Left ventricle myocardium superior (tissue), 1 donor: ENCODE measurements around the gene PRDM12. TPM values are rescaled to one million over a fixed set of nuclear protein-coding genes. Genes with fewer than 3 reads are reported as not detected.

Experiments
- ATAC-seq: fragments of 200-7000 bp; cut with Tn5 transposase; one replicate; pipeline ENCODE4 v1.9.1; 2020; ENCODE audit warnings: mild to moderate bottlenecking, moderate library complexity
- DNase-seq: peaks from one replicate; pipeline ENCODE4 v3.0.0-alpha.2; 2020
- intact Hi-C: fragments of 100-400 bp; cut with micrococcal nuclease; formaldehyde crosslinking; loops from one replicate; pipeline ENCODE4 v1.11.0; 2022
- long read RNA-seq: library from polyadenylated mRNA; unstranded; transcript quantifications from one replicate; pipeline ENCODE4 v2.0.0, GENCODE V29; 2021
- total RNA-seq: library from RNA; stranded (reverse); fragmentation: NEBNext Ultra II Directional; extraction: Animal tissue kit (Norgen Biotek cat#: 25700); gene quantifications from one replicate; pipeline ENCODE4 v1.2.1, GENCODE V29; 2021
- donor health status: DM: no; HTN: yes; CAD: no; lungs with severe emphysema.

Gene PRDM12
- not detected for total RNA-seq
- long read RNA-seq, partial matches to known transcripts, result 1 of 1 reads
- long read RNA-seq, other reads (novel, unspliced or antisense), result 0 of 1 reads

- DNase-seq, result no peak
- no peak for ATAC-seq
- intact Hi-C loops, result no loop called here
These were observed at the start of gene PRDM12 for GRCh38 chr9:130664251-130665028. TSS of gene PRDM12 (plus strand) at chr9:130664594. CDS start at chr9:130664654, 60 bp downstream.

- peak; percentile 74 for ATAC-seq
- no peak for DNase-seq
- intact Hi-C loops, result no loop called here
These were observed 47.9 kb upstream of the PRDM12 start for GRCh38 chr9:130616451-130616850.

- ATAC-seq (no peak), DNase-seq (no peak)
- intact Hi-C loops, result no loop called here
These were observed 40.9 kb upstream of the PRDM12 start for GRCh38 chr9:130623466-130623865.

GRCh38 chr9:130624154-130624553 is 40.2 kb upstream of the PRDM12 start:
- DNase-seq (no peak), ATAC-seq (no peak)
- intact Hi-C loops, result no loop called here

GRCh38 chr9:130626249-130626996 is 38.0 kb upstream of the PRDM12 start:
- intact Hi-C loops, result no loop called here
- ATAC-seq, result peak; percentile 55
- peak; percentile 52 for DNase-seq

GRCh38 chr9:130627051-130627450 is 37.3 kb upstream of the PRDM12 start:
- ATAC-seq, result no peak
- DNase-seq, result no peak
- intact Hi-C loops, result no loop called here

GRCh38 chr9:130627896-130628792 is 36.2 kb upstream of the PRDM12 start:
- ATAC-seq (no peak), DNase-seq (no peak)
- intact Hi-C loops, result no loop called here

- peak; percentile 43 for ATAC-seq
- intact Hi-C loops, result no loop called here
- DNase-seq, result no peak
These were observed 34.8 kb upstream of the PRDM12 start for GRCh38 chr9:130629443-130630070.

GRCh38 chr9:130630071-130630450 is 34.3 kb upstream of the PRDM12 start:
- intact Hi-C loops, result no loop called here
- DNase-seq, result no peak
- no peak for ATAC-seq

- DNase-seq, result peak; percentile 89
- intact Hi-C loops, result no loop called here
These were observed 33.7 kb upstream of the PRDM12 start for GRCh38 chr9:130630506-130631330.

GRCh38 chr9:130631331-130632080 is 32.9 kb upstream of the PRDM12 start:
- intact Hi-C loops, result no loop called here
- no peak for DNase-seq
- ATAC-seq, result no peak

More at GRCh38 chr9:130630506-130631330, 33.7 kb upstream of the PRDM12 start:
- peak; percentile 87 for ATAC-seq

- DNase-seq (no peak), ATAC-seq (no peak)
- intact Hi-C loops, result no loop called here
These were observed 32.2 kb upstream of the PRDM12 start for GRCh38 chr9:130632081-130632710.

GRCh38 chr9:130632841-130633240 is 31.6 kb upstream of the PRDM12 start:
- intact Hi-C loops, result no loop called here
- no peak for ATAC-seq
- DNase-seq, result no peak

- no peak for ATAC-seq
- intact Hi-C loops, result no loop called here
- DNase-seq, result no peak
These were observed 30.8 kb upstream of the PRDM12 start for GRCh38 chr9:130633336-130634190.

- no peak for ATAC-seq
- intact Hi-C loops, result no loop called here
- no peak for DNase-seq
These were observed 30.1 kb upstream of the PRDM12 start for GRCh38 chr9:130634191-130634768.

- no peak for DNase-seq
- intact Hi-C loops, result no loop called here
- ATAC-seq, result no peak
These were observed 29.6 kb upstream of the PRDM12 start for GRCh38 chr9:130634801-130635200.
